BLaER1 treated with 17β-estradiol and CSF1 and Interleukin-3, amounts not matched to agents 10 nM and 100 nM (cell line): ENCODE measurements around the gene FAM107B.

ENCODE experiments used
- H3K27ac ChIP-seq, 11 experiments: shearing (Covaris generic); formaldehyde crosslinking; 2 replicates each; pipeline ENCODE4 v1.8.1; 2022
- H3K27me3 ChIP-seq, 11 experiments: shearing (Covaris generic); formaldehyde crosslinking; 2 replicates each; pipeline ENCODE4 v1.8.1; 2022
- H3K36me3 ChIP-seq, 11 experiments: shearing (Covaris generic); formaldehyde crosslinking; 2 replicates each; pipeline ENCODE4 v1.8.1; 2022
- H3K4me1 ChIP-seq, 10 experiments: shearing (Covaris generic); formaldehyde crosslinking; 2 replicates each; pipeline ENCODE4 v1.8.1; 2022
- H3K4me2 ChIP-seq, 11 experiments: shearing (Covaris generic); formaldehyde crosslinking; 2 replicates each; pipeline ENCODE4 v1.8.1; 2022
- H3K4me3 ChIP-seq, 10 experiments: shearing (Covaris generic); formaldehyde crosslinking; 2 replicates each; pipeline ENCODE4 v1.8.1; 2022
- H3K9ac ChIP-seq, 11 experiments: shearing (Covaris generic); formaldehyde crosslinking; 2 replicates each; pipeline ENCODE4 v1.8.1; 2022
- H3K9me3 ChIP-seq, 11 experiments: shearing (Covaris generic); formaldehyde crosslinking; replicated peaks in 1 of 11; 2 replicates each; pipeline ENCODE4 v1.8.1; 2022
- H4K20me1 ChIP-seq, 11 experiments: shearing (Covaris generic); formaldehyde crosslinking; 2 replicates each; pipeline ENCODE4 v1.8.1; 2022
- Cebpa-rat ChIP-seq, 11 experiments: shearing (Covaris generic); IDR thresholded peaks; 2 replicates each; pipeline ENCODE4 v1.8.1; 2022

FAM107B gene

GRCh38 chr10:14616465-14616864 is 158.2 kb downstream of the FAM107B start:
- no peaks in the 10 kb centered on the region for H3K36me3 ChIP-seq
- no peaks in the 10 kb centered on the region for H4K20me1 ChIP-seq
- peak overlapping the region in 8 of 10 experiments; percentile 20 to 56 (median 44); a peak in 14 of 20 replicates for H3K4me3 ChIP-seq
- peaks cover 0 to 12% (median 0%) of the 10 kb centered on the region in 11 experiments; a peak in 6 of 22 replicates for H3K9me3 ChIP-seq
- peak overlapping the region; percentile 71 to 95 (median 88) for H3K4me2 ChIP-seq
- peak overlapping the region in 10 of 11 experiments; percentile 53 to 81 (median 76); a peak in 20 of 22 replicates for H3K9ac ChIP-seq
- no peaks in the 10 kb centered on the region for H3K27me3 ChIP-seq
- H3K27ac ChIP-seq: peak overlapping the region in 10 of 11 experiments; percentile 75 to 97 (median 89); a peak in 20 of 22 replicates
- no peak for TF ChIP-seq Cebpa-rat (IDR thresholded peaks at IDR 0.05)
- peaks cover 76 to 93% (median 83%) of the 10 kb centered on the region in 10 experiments for H3K4me1 ChIP-seq

GRCh38 chr10:14613588-14613920 is 161.1 kb downstream of the FAM107B start:
- TF ChIP-seq Cebpa-rat (IDR thresholded peaks at IDR 0.05): no peak

GRCh38 chr10:14612873-14613587 is 161.7 kb downstream of the FAM107B start:
- Histone ChIP-seq H3K4me2 (peak overlapping the region in 9 of 11 experiments; percentile 4 to 95 (median 71); a peak in 17 of 22 replicates), H3K36me3 (no peaks in the 10 kb centered on the region), H3K4me3 (no peak overlapping the region), H3K27ac (peak overlapping the region in 7 of 11 experiments; percentile 1 to 97 (median 89); a peak in 9 of 22 replicates), H3K9me3 (no peaks in the 10 kb centered on the region), H3K9ac (peak overlapping the region in 4 of 11 experiments; percentile 10 to 41 (median 13); a peak in 3 of 22 replicates), H3K4me1 (peaks cover 89 to 100% (median 97%) of the 10 kb centered on the region in 10 experiments), H4K20me1 (no peaks in the 10 kb centered on the region), H3K27me3 (no peaks in the 10 kb centered on the region)
- no peak for TF ChIP-seq Cebpa-rat (IDR thresholded peaks at IDR 0.05)

More at GRCh38 chr10:14613588-14613920, 161.1 kb downstream of the FAM107B start:
- peak overlapping the region in 4 of 11 experiments; percentile 10 to 41 (median 13); a peak in 3 of 22 replicates for H3K9ac ChIP-seq
- no peaks in the 10 kb centered on the region for H3K36me3 ChIP-seq
- H3K4me3 ChIP-seq: no peak overlapping the region
- peak overlapping the region in 9 of 11 experiments; percentile 4 to 95 (median 71); a peak in 17 of 22 replicates for H3K4me2 ChIP-seq
- 0 out of 22 replicates have a peak, but pooled peaks cover 0 to 3% (median 0%) of the 10 kb centered on the region in 11 experiments for H3K9me3 ChIP-seq
- no peaks in the 10 kb centered on the region for H3K27me3 ChIP-seq
- no peaks in the 10 kb centered on the region for H4K20me1 ChIP-seq
- H3K27ac ChIP-seq: peak overlapping the region in 8 of 11 experiments; percentile 1 to 97 (median 89); a peak in 11 of 22 replicates
- H3K4me1 ChIP-seq: peaks cover 89 to 100% (median 97%) of the 10 kb centered on the region in 10 experiments

DNA sequence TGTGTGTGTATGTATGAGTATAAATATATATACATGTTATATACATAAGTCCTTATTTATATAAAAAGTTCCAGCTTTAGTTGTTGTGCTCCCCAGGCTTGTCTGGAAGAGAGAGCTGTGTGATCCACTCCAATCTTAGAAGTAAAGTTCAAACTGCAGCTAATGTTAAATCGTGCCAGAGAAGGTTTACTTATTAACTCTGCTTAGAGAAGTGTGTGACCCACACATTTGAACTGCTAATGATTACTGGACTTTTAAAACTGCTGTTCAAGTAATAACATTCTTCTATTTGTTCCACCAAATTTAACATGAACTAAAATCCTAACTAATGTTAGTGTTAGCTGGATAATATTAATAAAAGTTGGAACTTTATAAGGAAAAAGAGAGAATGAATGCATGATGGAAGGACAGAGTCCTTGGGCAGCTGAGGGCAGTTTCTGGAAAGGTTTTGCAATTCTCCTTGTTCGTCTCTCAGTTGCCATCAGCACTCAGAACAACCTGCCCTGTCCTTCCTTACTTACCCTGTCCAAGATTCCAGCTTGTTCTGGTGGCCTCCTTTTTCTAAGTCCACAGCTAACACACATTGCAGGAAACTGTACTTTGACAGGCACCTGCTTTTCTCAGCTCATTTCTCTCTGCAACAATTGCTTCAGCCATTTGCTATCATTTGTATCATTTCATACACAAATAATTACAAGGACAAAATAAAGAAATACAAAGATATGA is 162.6 kb downstream of the FAM107B start:
- Histone ChIP-seq H3K4me2 (peak overlapping the region in 10 of 11 experiments; percentile 6 to 95 (median 32); a peak in 10 of 22 replicates), H3K36me3 (no peaks in the 10 kb centered on the region), H3K4me3 (no peak overlapping the region), H3K9me3 (no peaks in the 10 kb centered on the region), H3K27me3 (no peaks in the 10 kb centered on the region), H3K9ac (no peak overlapping the region), H3K27ac (peak overlapping the region in 2 of 11 experiments; percentile 6 to 22; a peak in 1 of 22 replicates), H3K4me1 (peaks cover 83 to 98% (median 95%) of the 10 kb centered on the region in 10 experiments), H4K20me1 (no peaks in the 10 kb centered on the region)
- TF ChIP-seq Cebpa-rat (IDR thresholded peaks at IDR 0.05): no peak

DNA sequence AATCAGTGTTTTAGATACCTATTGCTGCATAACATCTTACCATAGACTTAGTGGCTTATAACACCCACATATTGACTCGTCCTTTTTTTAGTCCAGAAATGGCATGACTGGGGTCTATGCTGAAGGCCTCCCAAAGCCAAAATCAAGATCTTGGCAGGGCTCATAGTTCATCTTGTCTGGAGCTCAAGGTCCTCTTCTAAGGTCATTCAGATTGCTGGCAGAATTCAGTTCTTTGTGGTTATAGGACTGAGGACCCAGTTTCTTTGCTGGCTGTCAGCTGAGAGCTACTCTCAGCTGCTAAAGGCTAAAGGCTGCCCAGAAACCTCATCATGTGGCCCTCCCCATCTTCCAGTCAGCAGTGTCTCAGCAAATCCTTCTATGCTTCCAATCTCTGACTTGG is 165.5 kb downstream of the FAM107B start:
- peak overlapping the region; percentile 35 to 73 (median 58) for H3K4me2 ChIP-seq
- H3K27ac ChIP-seq: peak overlapping the region in 7 of 11 experiments; percentile 19 to 75 (median 38); a peak in 10 of 22 replicates
- TF ChIP-seq Cebpa-rat (IDR thresholded peaks at IDR 0.05): no peak
- H3K9me3 ChIP-seq: peaks cover 0 to 12% (median 0%) of the 10 kb centered on the region in 11 experiments; a peak in 4 of 22 replicates
- H3K36me3 ChIP-seq: no peaks in the 10 kb centered on the region
- no peaks in the 10 kb centered on the region for H4K20me1 ChIP-seq
- no peak overlapping the region for H3K9ac ChIP-seq
- H3K27me3 ChIP-seq: no peaks in the 10 kb centered on the region
- H3K4me1 ChIP-seq: peaks cover 68 to 92% (median 81%) of the 10 kb centered on the region in 10 experiments
- no peak overlapping the region for H3K4me3 ChIP-seq

DNA sequence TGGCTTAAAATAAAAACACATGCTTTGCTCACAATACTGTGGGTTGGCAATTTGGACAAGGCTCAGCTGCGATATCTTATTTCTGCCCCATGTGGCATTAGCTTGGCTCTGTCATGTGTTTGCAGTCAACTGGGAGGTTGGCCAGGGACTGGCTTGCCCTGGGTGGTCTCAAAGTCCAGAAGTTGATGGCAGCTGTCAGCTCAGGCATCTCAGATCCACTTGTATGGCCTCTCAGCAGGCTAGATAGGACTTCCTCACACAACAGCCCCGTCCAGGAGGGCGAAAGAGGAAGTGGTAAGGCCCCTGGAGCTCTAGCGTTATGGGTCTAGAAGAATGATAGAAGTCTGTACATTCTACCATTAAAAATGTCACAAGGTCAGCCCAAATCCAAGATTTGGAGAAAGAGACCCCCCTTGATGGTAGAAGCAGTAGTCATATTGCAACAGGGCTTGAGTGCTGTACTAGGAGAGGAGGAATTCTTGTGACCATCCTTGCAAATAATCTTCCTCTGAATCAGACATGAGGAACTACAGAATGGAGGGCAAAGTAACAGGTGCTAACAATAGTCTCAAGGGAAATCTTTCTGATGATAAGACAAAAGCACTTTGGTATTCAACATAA is 166.2 kb downstream of the FAM107B start:
- Histone ChIP-seq H3K36me3 (no peaks in the 10 kb centered on the region; a peak in 1 of 22 replicates), H3K9ac (0 out of 22 replicates have a peak overlapping the region, but pooled peaks of 2 of the 11 experiments have one; percentile 6 to 19), H3K4me2 (peak overlapping the region; percentile 35 to 73 (median 58)), H3K9me3 (peaks cover 0 to 12% (median 0%) of the 10 kb centered on the region in 11 experiments; a peak in 4 of 22 replicates), H3K4me3 (no peak overlapping the region), H3K27ac (peak overlapping the region in 9 of 11 experiments; percentile 19 to 75 (median 42); a peak in 15 of 22 replicates), H3K4me1 (peaks cover 61 to 85% (median 74%) of the 10 kb centered on the region in 10 experiments), H3K27me3 (no peaks in the 10 kb centered on the region), H4K20me1 (peaks cover 0 to 7% (median 4%) of the 10 kb centered on the region in 11 experiments; a peak in 15 of 22 replicates)
- no peak for TF ChIP-seq Cebpa-rat (IDR thresholded peaks at IDR 0.05)

- Histone ChIP-seq H3K27ac (peak overlapping the region in 3 of 11 experiments; percentile 5 to 98 (median 92); a peak in 1 of 22 replicates), H3K9ac (no peak overlapping the region), H3K4me1 (peaks cover 58 to 73% (median 63%) of the 10 kb centered on the region in 10 experiments), H3K27me3 (no peaks in the 10 kb centered on the region), H3K4me3 (no peak overlapping the region), H3K36me3 (peaks cover 0 to 18% (median 13%) of the 10 kb centered on the region in 11 experiments; a peak in 16 of 22 replicates), H3K9me3 (peaks cover 0 to 12% (median 0%) of the 10 kb centered on the region in 11 experiments; a peak in 4 of 22 replicates), H3K4me2 (peak overlapping the region in 2 of 11 experiments; percentile 8 to 94; a peak in 1 of 22 replicates), H4K20me1 (peaks cover 4 to 25% (median 22%) of the 10 kb centered on the region in 11 experiments; a peak in 20 of 22 replicates)
- no peak for TF ChIP-seq Cebpa-rat (IDR thresholded peaks at IDR 0.05)
These were observed 168.1 kb downstream of the FAM107B start for GRCh38 chr10:14606633-14607032.
